HUES6 (cell line): ENCODE measurements around the gene MAP1B.
"Not testable (repeated sequence)": the region's sequence is repeated elsewhere in the genome, so short reads cannot be mapped to it uniquely, and the experiment has no call there.

Source experiments
- H3K27ac ChIP-seq: 2 replicates; pipeline ENCODE4 v1.7.0; 2013; ENCODE audit warnings: low read depth, mild to moderate bottlenecking, low read length, inconsistent platforms
- H3K27me3 ChIP-seq: 2 replicates; pipeline ENCODE4 v1.6.1; 2013; ENCODE audit warnings: low read length; ENCODE audit not compliant: control insufficient read depth, insufficient read depth
- H3K36me3 ChIP-seq: 2 replicates; pipeline ENCODE4 v1.6.1; 2013; ENCODE audit warnings: low read length; ENCODE audit not compliant: control insufficient read depth, insufficient read depth
- H3K4me1 ChIP-seq: 2 replicates; pipeline ENCODE4 v1.6.1; 2013; ENCODE audit warnings: low read length; ENCODE audit not compliant: control insufficient read depth, insufficient read depth
- H3K4me3 ChIP-seq: 2 replicates; pipeline ENCODE4 v1.5.1; 2013; ENCODE audit warnings: low read depth, low read length
- H3K9ac ChIP-seq: one replicate; pipeline ENCODE4 v1.6.1; 2013; ENCODE audit warnings: mild to moderate bottlenecking, low read length
- H3K9me3 ChIP-seq: 2 replicates; pipeline ENCODE4 v1.6.1; 2013; ENCODE audit warnings: low read depth, low read length; ENCODE audit not compliant: control insufficient read depth, insufficient read depth

MAP1B gene

DNA sequence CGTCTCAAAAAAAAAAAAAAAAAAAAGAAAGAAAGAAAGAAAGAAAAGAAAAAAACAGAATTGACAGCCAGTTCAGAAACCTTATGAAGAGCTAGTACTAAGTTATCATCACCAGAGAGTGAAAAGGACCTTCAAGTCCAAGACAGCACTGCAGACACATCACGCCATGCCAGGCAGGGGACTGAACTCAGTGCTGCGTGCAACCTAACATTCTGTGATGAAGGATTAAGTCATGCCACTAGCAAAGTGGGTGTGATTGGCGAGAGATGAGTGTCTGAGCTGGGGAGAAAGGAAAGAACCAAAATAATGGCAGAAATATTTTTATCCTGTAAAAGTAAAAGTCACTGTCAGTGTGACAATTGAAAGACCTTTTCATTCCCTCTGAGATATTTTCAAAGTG lies 54.7 kb downstream of the MAP1B start:
- Histone ChIP-seq H3K4me3 (no peak overlapping the region), H3K9me3 (no peaks in the 10 kb centered on the region), H3K27ac (no peak overlapping the region), H3K27me3 (no peaks in the 10 kb centered on the region), H3K4me1 (peaks cover 36% of the 10 kb centered on the region), H3K36me3 (no peaks in the 10 kb centered on the region), H3K9ac (no peak overlapping the region)

DNA sequence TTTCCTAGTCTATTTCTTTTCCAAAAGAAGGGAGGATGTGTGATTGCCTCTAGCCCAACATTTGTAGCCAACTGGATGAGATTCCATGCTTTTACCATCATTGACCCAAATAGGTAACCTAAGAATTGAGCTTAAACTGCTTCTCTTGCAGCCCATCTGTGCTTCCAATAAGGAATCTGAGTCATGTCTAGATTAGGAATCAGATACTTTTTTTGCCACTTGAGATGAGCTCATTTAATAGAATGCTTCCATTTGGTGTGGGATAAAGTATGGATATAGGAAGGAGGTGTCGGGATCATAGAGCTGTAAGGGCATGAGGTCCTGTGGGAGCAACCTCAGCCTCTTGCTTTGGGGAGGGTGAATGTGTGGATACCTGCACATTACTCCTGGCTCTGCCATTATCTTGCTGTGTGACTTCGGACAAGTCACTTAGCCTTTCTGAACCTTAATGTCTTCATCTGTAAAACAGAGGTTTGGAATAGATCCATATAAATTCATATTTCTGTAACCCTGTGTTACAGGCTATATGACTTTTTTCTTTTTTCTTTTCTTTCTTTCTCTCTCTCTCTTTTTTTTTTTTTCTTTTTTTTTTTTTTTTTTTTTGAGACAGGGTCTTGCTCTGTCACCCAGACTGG lies 56.2 kb downstream of the MAP1B start:
- Histone ChIP-seq H3K4me1 (peaks cover 45% of the 10 kb centered on the region), H3K36me3 (no peaks in the 10 kb centered on the region), H3K27me3 (no peaks in the 10 kb centered on the region), H3K4me3 (no peak overlapping the region), H3K9ac (no peak overlapping the region), H3K9me3 (no peaks in the 10 kb centered on the region), H3K27ac (no peak overlapping the region)

DNA sequence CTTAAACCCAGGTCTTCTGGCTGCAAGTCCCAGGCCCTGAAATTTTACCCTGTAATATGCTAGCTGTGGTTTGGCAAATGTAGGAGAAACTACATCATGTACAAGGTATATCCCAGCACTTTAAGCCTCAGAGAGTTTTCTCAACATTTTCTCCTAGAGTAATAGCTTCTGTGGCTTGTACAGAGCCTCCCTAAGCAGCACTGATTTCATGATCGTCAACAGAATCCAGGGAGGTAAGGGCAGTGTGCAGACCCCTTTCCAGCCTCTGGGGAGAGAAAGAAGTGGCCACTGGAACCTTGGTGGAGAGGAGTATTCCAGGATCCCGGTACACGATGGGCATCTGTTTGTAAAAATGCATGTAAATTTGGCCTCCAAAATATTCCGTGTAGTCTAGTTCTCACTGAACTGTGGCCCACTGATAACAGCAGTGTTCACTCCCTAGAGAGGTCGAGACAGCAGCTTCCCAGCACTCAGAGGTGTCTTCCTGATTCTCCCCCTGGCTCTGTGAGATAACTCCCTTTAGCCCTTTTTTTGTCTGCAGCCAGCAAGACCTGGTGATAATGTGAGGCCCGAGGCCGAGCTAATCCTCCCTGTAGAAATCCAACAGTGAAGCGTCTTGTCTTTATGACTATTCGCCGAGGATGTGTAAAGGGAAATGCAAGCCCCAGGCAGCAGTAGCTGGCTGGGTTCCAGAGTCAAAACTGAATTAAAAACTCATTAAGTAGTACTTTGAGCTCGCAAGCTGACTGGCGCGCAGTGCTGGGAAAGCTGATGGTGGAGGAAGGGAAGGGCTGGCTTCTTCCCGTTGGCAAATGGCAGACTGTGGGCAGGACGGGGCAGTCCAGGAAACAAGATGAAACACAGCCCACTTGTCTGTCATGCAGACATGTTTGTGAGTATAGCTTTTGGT lies 59.0 kb downstream of the MAP1B start:
- H3K27ac ChIP-seq = peak overlapping the region; percentile 48; the same call in 1 of the 2 replicates
- H3K27me3 ChIP-seq = no peaks in the 10 kb centered on the region
- no peak overlapping the region for H3K4me3 ChIP-seq
- H3K36me3 ChIP-seq = 0 out of 2 replicates have a peak, but pooled peaks cover under 1% of the 10 kb centered on the region
- H3K4me1 ChIP-seq = peaks cover 62% of the 10 kb centered on the region
- H3K9me3 ChIP-seq = no peaks in the 10 kb centered on the region
- no peak overlapping the region for H3K9ac ChIP-seq

DNA sequence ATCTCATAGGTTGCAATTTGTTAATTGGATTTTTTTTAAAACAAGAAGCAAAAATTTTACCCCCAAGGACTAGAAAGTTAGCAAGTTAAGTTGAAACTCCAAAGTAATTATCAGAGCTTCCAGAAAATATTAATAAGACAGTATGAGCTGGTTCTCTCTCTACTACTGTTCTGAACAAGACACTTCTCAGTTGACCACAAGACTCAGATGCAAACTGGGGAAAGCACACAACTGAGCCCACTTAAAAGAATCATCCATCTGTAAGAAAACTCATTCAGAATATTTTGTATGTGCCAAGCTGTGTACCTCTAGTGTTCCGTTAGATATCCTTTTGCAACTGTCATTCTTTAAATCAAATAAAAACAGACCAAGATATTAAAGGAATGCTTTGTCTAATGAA lies 60.0 kb downstream of the MAP1B start:
- no peak overlapping the region for H3K4me3 ChIP-seq

DNA sequence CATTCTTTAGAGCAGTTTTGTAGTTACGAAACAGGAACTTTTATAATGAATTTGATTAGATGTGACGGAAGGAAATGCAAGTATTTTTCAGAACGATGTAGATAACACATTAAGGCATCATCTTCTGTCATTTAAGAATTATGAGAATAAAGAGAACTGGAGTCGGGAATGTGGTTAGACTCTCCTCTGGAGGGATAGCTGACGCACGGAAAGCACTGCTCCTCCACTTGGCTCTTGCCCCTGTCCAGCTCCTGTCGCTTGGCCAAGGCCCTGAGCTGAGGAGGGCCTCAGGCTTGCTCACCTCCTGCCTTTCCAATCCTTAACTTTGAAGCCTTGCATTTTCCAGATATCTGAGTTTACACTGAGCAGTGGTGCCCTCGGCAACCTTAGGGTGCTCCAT lies 60.5 kb downstream of the MAP1B start:
- Histone ChIP-seq H3K9ac (no peak overlapping the region), H3K27me3 (no peaks in the 10 kb centered on the region), H3K36me3 (peaks cover 5% of the 10 kb centered on the region), H3K27ac (no peak overlapping the region), H3K4me3 (no peak overlapping the region), H3K9me3 (no peaks in the 10 kb centered on the region), H3K4me1 (peaks cover 62% of the 10 kb centered on the region)

More for the DNA sequence above, 60.0 kb downstream of the MAP1B start:
- Histone ChIP-seq H3K27ac (no peak overlapping the region), H3K9ac (no peak overlapping the region), H3K36me3 (0 out of 2 replicates have a peak, but pooled peaks cover 5% of the 10 kb centered on the region), H3K4me1 (peaks cover 62% of the 10 kb centered on the region), H3K27me3 (no peaks in the 10 kb centered on the region), H3K9me3 (no peaks in the 10 kb centered on the region)

DNA sequence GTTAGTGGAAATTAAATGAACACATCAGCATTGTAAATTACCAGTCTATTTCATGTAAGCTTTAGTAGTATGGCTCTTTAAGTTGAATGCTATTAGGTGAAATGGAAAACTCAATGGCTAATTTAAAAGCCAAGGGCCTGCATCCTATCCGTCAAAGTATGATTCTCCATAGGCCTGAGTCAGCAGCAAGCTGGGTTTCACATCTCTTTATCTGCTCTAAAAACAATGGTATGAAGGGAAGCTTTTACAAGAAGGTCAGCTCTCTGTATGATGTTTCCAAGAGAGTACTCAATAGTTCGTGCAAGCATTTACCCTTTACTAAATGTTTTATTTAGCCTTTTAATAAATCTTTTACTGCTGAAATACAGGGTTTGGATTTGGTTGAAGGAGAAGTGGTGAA lies 62.8 kb downstream of the MAP1B start:
- Histone ChIP-seq H3K27me3 (no peaks in the 10 kb centered on the region), H3K4me1 (peaks cover 51% of the 10 kb centered on the region), H3K9ac (no peak overlapping the region), H3K36me3 (peaks cover 15% of the 10 kb centered on the region), H3K4me3 (no peak overlapping the region), H3K27ac (no peak overlapping the region), H3K9me3 (no peaks in the 10 kb centered on the region)

DNA sequence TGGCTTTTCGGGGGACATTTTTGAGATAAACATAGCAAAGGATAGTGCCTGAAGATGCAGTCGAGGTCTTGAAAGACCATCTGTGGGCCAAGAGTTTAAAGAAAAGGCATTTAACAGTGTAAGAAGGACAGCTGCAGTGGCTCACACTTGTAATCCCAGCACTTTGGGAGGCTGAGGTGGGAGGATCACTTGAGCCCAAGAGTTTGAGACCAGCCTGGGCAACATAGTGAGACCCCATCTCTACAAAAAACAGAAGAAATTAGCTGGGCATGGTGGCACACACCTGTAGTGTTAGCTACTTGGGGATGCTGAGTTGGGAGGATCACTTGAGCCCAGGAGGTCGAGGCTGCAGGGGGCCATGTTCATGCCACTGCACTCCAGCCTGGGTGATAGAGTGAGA lies 63.9 kb downstream of the MAP1B start:
- H3K4me3 ChIP-seq, H3K9ac ChIP-seq, H3K27ac ChIP-seq, H3K27me3 ChIP-seq, H3K9me3 ChIP-seq: not testable (repeated sequence)
- Histone ChIP-seq H3K36me3 (peaks cover 20% of the 10 kb centered on the region), H3K4me1 (peaks cover 40% of the 10 kb centered on the region)

DNA sequence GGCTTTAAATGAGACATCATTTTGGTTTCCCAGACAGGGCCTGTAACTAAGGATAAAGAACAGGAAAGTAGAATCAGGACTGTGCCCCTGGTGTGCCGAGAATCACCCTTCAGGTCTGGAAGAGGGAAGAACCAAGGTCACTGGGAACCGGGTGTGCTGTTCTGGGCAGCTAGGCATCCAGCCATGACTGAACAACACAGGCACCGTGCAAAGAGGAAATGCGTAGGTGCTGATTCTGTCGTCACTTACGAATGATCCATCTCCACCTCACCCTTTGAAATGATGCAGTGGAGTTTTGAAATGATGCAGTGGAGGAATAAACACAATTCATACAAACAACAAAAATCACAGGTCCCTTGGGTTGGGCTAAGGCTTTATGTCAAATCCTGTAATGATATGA lies 64.4 kb downstream of the MAP1B start:
- Histone ChIP-seq H3K36me3 (peaks cover 24% of the 10 kb centered on the region), H3K9me3 (no peaks in the 10 kb centered on the region), H3K4me1 (peaks cover 35% of the 10 kb centered on the region), H3K4me3 (no peak overlapping the region), H3K27me3 (no peaks in the 10 kb centered on the region), H3K9ac (no peak overlapping the region), H3K27ac (no peak overlapping the region)

DNA sequence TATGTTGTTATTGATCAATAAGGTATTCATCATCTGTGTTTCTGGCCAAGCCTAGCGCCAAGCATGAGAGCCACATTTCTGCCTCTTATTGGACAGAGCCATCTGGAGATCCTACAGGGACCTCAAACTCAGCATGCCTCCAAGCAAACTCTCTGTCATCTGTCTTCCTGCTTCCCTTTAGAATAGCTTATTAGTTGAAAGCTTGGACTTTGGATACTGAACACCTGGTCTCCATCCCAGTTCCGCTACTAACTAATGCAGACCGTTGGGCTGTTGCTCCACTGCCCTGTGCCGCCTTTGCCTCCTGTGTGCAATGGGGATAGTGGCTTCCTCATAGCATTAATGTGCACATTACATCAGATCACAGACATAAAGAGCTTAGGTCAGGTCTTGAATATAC lies 65.5 kb downstream of the MAP1B start:
- Histone ChIP-seq H3K4me3 (no peak overlapping the region), H3K27me3 (no peaks in the 10 kb centered on the region), H3K27ac (no peak overlapping the region), H3K36me3 (peaks cover 24% of the 10 kb centered on the region), H3K9ac (no peak overlapping the region), H3K9me3 (no peaks in the 10 kb centered on the region), H3K4me1 (peaks cover 24% of the 10 kb centered on the region)

DNA sequence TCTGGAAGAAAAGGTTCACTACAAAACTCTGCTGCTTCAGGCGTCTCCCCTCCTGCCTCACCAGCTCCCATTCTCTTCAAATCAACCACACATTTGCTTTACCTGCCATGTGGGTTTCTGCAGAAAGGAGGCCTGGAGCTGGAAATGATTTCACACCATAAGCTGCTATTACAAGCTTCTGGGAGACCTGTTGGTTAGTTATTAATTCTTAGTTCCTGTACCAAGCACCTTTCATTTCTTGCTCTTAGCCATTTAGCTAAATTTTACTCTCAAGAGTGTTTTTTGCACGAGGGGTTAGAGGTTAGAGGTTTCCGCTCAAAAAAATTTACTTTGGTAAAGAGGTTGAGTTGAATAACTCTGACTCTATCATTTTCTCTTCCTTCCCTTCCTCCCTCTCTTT lies 70.3 kb downstream of the MAP1B start:
- Histone ChIP-seq H3K4me1 (peaks cover 13% of the 10 kb centered on the region), H3K9ac (no peak overlapping the region), H3K4me3 (no peak overlapping the region), H3K9me3 (no peaks in the 10 kb centered on the region), H3K27ac (no peak overlapping the region), H3K36me3 (peaks cover 20% of the 10 kb centered on the region), H3K27me3 (no peaks in the 10 kb centered on the region)
